HG03469 (cell line): Measurements from ENCODE around the gene DEFB119.
"Not testable (repeated sequence)": the region's sequence is repeated elsewhere in the genome, so short reads cannot be mapped to it uniquely, and the experiment has no call there.

ENCODE experiments used
- ATAC-seq: cut with Tn5 transposase; IDR thresholded peaks from one replicate; pipeline ENCODE4 v1.9.1; 2021; ENCODE audit warnings: mild to moderate bottlenecking, moderate library complexity, moderate number of reproducible peaks; ENCODE audit not compliant: unreplicated experiment

Gene DEFB119, protein sequence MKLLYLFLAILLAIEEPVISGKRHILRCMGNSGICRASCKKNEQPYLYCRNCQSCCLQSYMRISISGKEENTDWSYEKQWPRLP

DNA sequence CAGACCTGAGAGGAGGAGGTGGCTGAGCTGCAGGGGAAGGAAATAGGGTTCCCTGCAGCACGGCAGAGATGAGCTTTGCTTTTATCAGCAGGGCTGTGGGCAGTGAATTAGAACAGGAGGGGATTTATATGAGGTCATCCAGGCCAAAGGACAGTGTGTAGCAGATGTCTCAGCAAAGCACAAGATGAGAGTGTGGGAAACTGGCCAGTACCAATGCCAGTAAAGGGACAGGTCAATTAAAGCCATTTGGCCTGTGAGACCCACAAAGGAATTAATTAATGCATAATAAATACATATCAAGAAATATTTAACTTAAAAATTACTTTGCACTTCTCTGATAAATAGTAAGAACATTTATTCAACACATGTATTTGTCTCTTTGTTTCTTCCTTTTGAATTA, at the start of gene DEFB119:
Gene DEFB119 (minus strand): TSS at position 101 of the 400 bp plus-strand sequence. CDS start 107 bp downstream, outside the sequence.
- no peak for ATAC-seq

DNA sequence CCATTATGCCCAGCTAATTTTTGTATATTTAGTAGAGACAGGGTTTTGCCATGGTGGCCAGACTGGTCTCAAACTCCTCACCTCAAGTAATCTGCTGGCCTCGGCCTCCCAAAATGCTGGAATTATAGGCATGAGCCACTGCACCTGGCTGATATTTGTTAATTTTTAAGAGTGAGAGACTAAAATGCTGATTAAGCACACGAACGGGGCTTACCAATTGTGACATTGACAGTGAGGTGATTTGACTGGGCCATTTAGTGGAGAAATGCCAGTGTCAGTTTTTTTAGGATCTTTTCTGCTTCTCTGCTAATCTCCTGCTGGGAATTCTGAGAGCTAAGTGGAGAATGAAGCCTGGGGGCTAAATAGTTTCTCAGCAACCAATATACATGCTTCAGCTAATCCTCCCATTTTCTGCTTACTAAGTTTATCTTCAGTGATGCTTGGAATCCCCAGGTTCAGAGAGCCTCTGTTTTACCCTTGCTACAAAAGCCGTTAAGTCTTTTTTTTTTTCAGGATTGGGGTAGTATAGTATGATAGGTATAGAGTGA, 40.3 kb upstream of the DEFB119 start:
- no peak for ATAC-seq

DNA sequence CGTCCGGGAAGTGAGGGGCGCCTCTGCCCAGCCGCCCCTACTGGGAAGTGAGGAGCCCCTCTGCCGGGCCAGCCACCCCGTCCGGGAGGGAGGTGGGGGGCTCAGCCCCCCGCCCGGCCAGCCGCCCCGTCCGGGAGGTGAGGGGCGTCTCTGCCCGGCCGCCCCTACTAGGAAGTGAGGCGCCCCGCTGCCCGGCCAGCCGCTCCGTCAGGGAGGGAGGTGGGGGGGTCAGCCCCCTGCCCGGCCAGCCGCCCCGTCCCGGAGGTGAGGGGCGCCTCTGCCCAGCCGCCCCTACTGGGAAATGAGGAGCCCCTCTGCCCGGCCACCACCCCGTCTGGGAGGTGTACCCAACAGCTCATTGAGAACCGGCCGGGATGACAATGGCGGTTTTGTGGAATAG, 37.2 kb upstream of the DEFB119 start:
- not testable (repeated sequence) for ATAC-seq

DNA sequence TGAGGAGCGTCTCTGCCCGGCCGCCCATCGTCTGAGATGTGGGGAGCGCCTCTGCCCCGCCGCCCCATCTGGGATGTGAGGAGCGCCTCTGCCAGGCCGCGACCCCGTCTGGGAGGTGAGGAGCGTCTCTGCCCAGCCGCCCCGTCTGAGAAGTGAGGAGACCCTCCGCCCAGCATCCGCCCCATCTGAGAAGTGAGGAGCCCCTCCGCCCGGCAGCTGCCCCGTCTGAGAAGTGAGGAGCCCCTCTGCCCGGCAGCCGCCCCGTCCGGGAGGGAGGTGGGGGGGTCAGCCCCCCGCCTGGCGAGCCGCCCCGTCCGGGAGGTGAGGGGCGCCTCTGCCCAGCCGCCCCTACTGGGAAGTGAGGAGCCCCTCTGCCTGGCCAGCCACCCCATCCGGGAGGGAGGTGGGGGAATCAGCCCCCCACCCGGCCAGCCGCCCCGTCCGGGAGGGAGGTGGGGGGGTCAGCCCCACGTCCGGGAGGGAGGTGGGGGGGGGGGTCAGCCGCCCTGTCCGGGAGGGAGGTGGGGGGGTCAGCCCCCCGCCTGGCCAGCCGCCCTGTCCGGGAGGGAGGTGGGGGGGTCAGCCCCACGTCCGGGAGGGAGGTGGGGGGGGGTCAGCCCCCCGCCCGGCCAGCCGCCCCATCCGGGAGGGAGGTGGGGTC, 36.6 kb upstream of the DEFB119 start:
- not testable (repeated sequence) for ATAC-seq

DNA sequence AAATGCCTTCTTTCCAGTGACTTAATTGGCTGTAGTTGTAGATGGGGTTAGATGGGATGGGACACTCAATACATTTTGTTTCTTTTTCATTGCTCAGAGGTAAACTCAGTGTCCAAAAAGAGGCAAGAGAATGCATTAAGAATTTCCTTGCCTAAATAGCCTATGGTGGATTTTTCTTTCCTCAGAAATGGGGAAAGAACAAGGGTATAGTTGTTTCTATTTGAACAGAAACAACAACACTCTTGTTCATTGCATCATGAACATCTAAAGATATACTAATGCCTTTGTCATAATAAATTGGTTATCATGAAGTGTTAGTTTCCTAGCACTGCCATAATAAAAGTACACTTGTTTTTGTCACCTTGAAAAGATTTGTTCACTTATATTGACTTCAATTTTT, 35.4 kb upstream of the DEFB119 start:
- no peak for ATAC-seq

DNA sequence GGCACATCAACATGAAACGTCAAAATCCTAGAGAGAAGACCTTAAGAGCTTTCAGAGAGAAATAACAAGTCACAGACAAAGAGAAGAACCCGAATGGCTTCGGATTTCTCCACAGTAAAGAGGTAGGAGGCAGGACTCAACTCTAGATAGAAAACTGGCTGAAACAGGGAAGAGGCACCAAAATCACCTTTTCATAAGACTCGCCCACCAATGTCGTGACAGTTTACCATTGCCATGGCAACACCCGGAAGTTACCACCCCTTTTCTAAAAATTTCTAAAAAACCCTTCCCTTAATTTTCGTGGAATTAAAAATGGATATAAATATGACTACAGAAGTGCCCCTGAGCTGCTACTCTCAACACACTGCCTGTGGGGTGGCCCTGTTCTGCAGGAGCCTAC, 27.9 kb upstream of the DEFB119 start:
- ATAC-seq, result no peak

DNA sequence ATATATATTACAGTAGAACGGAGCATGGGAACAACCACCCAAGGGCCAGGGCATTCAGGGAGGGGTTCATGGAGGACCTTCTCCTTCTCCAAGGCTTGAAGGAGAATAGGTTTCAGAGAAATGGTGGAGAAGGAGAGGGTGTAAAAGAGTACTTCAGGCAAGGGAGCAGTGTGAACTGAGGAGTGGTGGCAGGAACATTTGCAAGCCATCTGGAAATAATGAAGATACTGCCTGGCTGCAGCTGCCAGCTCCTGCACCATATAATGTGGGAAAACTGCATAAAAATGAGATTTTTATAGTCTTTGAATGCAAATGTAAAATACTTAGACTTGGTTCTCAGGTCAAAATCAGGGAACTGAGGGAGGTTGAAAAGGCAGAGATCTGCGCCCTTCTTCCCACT, 25.3 kb upstream of the DEFB119 start:
- ATAC-seq, result no peak

DNA sequence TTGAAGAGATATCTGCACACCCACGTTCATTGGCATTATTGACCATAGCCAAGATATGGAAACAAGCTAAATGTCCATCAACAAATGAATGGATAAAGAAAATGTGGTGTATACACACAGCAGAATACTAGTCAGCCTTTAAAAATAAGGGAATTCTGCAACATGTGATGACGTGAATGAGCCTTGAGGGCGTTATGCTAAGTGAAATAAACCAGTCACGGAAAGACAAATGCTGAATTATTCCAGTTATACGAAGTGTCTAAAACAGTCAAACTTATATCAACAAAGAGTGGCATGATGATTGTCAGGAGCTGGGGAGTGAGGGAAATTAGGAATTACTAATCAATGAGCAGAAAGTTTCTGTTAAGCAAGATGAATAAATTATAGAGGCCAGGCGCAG, 24.0 kb upstream of the DEFB119 start:
- no peak for ATAC-seq

DNA sequence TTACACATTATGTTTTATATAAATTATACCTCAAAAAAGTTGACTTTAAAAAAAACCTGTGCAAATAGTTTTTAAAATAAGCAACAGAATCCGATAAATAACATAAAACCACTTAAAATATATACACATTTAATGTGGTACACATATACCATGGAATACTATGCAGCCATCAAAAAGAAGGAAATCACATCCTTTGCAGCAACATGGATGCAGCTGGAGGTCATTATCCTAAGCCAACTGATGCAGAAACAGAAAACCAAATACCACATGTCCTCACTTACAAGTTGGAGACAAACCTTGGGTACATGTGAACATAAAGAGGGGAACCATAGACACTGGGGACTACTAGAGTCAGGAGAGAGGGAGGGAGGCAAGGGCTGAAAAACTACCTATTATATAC, 19.6 kb upstream of the DEFB119 start:
- ATAC-seq, result no peak

DNA sequence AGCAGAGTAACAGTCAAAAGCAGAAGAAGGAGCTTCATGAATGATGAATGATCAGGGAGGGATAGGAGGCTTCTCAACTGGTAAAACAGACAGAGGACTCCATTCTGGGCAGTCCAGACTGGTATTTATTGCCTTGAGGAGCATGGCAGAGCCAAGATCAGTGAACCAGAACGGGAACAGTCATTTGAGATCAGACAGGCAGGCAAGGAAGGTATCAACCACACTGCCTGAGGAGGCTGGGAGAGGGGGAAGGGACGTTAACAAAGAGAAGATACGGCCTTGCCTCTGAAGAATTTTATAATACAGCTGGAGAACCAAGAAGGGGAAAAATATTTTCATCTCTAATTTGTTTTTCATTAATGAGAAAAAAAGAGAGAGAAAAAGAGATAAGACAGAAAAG, 15.7 kb upstream of the DEFB119 start, which contains the start of gene DEFB121:
Gene DEFB121 (minus strand): TSS at position 101 of the 400 bp plus-strand sequence. CDS start 63 bp downstream, at position 38.
- ATAC-seq, result no peak

DNA sequence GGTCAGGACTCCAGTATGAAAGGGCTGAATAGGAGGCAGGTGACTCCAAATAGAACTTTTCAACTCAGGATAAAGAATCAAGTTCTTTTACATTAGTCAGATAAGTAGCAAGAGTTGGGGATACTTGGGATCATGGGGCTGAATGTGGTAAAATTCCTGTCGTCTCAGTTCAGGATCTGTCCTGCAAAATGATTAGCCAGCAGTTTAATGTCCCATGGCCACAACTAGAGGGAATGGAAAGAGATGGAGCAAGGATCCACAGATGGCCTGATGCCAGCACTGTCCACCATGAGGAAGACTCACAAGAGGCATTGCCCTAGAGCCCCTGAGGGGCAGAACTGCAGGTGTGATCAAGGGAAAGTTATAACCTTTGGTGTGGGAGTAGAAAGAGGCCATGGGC, 13.5 kb upstream of the DEFB119 start:
- no peak for ATAC-seq

DNA sequence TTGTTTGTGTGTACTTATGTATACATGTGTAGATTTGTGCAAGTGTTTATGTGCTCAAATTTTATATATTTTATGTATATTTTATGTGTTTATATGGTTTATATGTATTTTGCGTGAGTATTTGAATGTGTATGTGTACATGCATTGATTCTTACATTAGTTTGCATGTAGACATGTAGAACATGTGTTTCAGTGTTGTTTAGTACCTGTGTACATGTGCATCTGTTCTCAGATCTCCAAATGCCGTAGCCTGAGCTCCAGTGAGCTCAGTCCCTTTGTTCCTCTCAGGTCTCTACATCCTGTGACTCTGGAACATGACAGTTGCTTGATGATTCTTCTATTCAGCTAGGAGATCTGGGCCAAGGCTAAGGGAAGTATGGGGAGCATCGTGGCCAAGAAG, 4.5 kb upstream of the DEFB119 start:
- no peak for ATAC-seq

DNA sequence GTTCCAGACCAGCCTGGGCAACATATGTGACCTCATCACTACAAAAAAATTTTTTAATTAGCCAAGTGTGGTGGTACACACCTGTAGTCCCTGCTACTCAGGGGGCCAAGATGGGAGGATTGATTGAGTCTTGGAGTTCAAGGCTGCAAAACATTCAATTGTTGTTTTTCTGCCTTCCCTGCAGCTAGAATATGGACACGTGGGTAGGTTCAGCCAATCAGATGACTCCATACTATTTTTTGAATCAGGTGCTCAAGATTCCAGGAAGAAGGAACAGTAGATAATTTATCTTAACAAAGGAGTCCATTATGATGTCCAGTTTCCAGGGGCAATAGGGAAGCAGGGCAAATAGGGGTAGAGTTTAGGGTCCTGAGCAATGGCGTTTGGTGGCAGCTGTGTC, 2.4 kb upstream of the DEFB119 start:
- ATAC-seq, result no peak

DNA sequence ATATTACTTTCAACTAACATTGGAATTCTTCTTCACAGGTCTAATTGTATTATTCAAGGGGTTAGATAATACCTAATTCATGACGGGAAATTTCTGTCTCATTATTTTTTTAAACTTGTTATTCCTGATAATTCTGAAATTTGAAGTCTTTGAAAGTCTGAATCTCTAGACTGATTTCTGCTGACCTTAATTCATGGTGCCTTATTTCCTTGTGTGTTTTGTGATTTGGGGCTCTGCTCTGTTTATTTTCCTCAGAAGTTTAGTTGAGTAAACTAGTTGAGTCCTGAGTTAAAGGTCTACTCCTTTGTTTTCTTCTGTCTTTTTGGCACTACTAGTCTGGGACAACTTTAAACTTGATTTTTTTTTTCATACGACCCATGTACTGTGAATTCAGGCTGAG, 16.0 kb downstream of the DEFB119 start:
- ATAC-seq, result no peak

DNA sequence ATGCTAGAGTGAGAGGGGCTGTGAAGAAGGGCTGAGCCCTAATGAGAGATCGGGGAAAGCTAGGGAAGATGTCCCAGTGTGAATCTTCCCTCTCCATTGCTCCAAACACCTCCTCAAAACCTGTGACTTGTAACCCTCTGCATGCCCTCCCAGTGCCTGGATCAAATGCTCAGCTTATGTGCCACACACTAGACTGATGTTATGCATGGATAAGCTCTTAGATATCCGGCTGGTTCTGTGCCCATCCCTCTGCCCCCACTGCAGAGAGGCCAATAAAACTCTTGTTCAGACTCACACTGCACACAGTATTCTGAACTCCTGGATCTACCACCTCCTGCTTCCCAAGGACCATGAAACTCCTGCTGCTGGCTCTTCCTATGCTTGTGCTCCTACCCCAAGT, 22.1 kb downstream of the DEFB119 start, which contains the start of gene DEFB118:
Gene DEFB118 (plus strand): TSS at position 301 of the 400 bp plus-strand sequence. CDS start 50 bp downstream, at position 351.
- ATAC-seq, result no peak

DNA sequence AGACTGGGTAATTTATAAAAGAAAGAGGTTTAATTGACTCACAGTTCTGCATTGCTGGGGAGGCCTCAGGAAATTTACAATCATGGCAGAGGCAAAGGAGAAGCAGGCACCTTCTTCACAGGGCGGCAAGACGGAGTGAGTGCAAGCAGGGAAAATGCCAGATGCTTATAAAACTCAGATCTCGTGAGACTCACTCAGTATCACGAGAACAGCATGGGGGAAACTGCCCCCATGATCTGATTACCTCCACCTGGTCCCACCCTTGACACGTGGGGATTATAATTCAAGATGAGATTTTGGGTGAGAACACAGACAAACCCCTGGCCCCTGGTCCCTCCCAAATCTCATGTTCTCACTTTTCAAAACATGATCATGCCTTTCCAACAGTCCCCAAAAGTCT, 26.1 kb downstream of the DEFB119 start:
- not testable (repeated sequence) for ATAC-seq

DNA sequence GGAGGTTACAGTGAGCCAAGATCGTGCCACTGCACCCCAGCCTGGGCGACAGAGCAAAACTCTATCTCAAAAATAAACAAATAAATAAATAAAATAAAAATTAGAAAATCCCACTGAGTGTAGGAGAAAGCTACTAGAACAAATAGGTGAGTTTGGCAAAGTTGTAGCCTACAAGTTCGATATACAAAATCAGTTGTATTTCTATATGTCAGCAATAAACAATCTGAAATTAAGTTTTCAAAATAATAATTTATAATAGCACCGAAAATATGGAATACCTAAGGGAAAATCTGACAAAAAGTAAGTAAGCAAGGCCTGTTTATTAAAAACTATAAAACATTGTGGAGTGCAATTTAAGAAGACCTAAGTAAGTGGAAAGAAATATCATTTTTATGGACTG, 27.1 kb downstream of the DEFB119 start:
- ATAC-seq, result no peak

DNA sequence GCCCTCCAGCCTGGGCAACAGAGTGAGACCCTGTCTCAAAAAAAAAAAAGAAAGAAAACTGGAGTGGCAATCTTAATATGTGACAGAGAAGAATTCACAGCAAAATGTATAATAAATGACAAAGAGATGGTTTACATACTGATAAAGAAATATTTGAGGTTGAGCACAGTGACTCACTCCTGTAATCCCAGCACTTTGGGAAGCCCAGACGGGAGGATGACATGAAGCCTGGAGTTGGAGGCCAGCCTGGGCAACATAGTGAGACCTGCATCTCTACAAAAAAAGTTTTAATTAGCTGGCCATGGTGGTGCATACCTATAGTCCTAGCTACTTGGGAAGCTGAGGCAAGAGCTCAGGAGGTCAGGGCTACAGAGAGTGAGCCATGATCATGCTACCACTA, 34.4 kb downstream of the DEFB119 start:
- ATAC-seq, result no peak

DNA sequence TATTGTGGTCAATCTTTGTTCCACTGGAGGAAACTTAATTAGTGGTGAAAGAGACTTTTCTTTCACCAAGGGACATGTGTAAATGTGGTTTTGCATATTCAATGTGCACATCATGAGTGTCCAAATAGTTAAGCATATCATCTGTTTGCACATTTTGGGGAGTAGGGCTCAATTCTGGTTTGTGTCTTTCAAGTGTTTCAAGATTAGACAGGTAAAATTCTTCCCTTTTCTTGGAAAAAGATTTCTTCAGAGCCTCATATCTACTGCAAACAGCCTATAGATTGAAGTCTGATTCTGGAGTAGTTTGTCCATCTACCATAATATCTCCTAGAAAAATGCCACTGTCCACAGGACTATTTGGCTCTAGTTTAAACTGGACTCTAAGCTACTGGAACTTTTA, 48.9 kb downstream of the DEFB119 start:
- no peak for ATAC-seq

DNA sequence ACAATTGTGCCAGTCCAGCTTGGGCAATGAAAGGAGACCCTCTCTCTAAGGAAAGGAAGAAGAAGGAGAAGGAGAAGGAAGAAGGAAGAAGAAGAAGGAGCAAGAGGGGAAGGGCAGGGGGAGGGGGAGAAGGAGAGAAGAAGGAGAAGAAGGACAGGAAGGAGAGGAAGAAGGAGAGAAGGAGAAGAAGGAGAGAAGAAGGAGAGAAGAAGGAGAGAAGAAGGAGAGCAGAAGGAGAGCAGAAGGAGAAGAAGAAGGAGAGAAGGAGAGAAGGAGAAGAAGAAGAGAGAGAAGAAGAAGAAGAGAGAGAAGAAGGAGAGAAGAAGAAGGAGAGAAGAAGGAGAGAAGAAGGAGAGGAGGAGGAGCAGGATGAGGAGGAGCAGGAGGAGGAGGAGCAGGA, 59.5 kb downstream of the DEFB119 start:
- no peak for ATAC-seq
